ENCODE results near the gene CAMK2D. TPM values are rescaled to one million over a fixed set of nuclear protein-coding genes. Genes with fewer than 3 reads are reported as not detected.

Gene CAMK2D
- total RNA-seq, 2 experiments from 2014 or later = 29.9 to 32.9 TPM

- Histone ChIP-seq H3K4me1 (ENCODE audit: insufficient read depth, low read length) (no peaks in the 10 kb centered on the region), H3K36me3 (ENCODE audit: insufficient read depth, low read length) (no peaks in the 10 kb centered on the region), H3K9me3 (ENCODE audit: control insufficient read depth in 1 of 2, insufficient read depth in 1 of 2, low read length in 2 of 2) (no peaks in the 10 kb centered on the region), H3K27me3 (ENCODE audit: control insufficient read depth in 1 of 2, insufficient read depth in 2 of 2, low read length in 2 of 2) (no peaks in the 10 kb centered on the region), H3K4me3 (ENCODE audit: low read length) (no peak overlapping the region), H3K27ac (ENCODE audit: low read depth in 1 of 2, low read length in 2 of 2) (no peak overlapping the region)
- H3K4me3 Mint-ChIP-seq = no peak overlapping the region
- ChIA-PET CTCF (no interaction called here), POLR2A (no interaction called here)
- intact Hi-C loops (cut with DNase I, micrococcal nuclease) = no loop called here
- H3K27me3 Mint-ChIP-seq = no peaks in the 10 kb centered on the region
- DNase-seq = no peak
- no peaks in the 10 kb centered on the region for H3K36me3 Mint-ChIP-seq (ENCODE audit: low read depth)
- peaks cover 10% of the 10 kb centered on the region for H3K4me1 Mint-ChIP-seq (ENCODE audit: low read depth)
- ATAC-seq (ENCODE audit: poor library complexity) = no peak
- TF ChIP-seq CTCF (IDR thresholded peaks at IDR 0.05) = no peak
- no peak overlapping the region for H3K27ac Mint-ChIP-seq
- H3K9me3 Mint-ChIP-seq = no peaks in the 10 kb centered on the region
These were observed 322.9 kb downstream of the CAMK2D start for GRCh38 chr4:113438596-113438995.

GRCh38 chr4:113437129-113437528 lies 324.4 kb downstream of the CAMK2D start:
- H3K4me3 Mint-ChIP-seq = no peak overlapping the region
- CTCF ChIA-PET = interaction anchor here (0.5 kb wide), 1 partner anchor 701 kb away, joined by 3 read pairs; no protein-coding TSS in a partner anchor
- H3K27ac Mint-ChIP-seq = no peak overlapping the region
- no peak overlapping the region for H3K4me3 ChIP-seq (ENCODE audit: low read length)
- intact Hi-C loops (cut with DNase I, micrococcal nuclease) = no loop called here
- no peak for TF ChIP-seq CTCF (IDR thresholded peaks at IDR 0.05)
- POLR2A ChIA-PET = no interaction called here
- no peaks in the 10 kb centered on the region for H3K9me3 ChIP-seq (ENCODE audit: control insufficient read depth in 1 of 2, insufficient read depth in 1 of 2, low read length in 2 of 2)
- H3K4me1 ChIP-seq (ENCODE audit: insufficient read depth, low read length) = no peaks in the 10 kb centered on the region
- H3K36me3 ChIP-seq (ENCODE audit: insufficient read depth, low read length) = no peaks in the 10 kb centered on the region
- no peak overlapping the region for H3K27ac ChIP-seq (ENCODE audit: low read depth in 1 of 2, low read length in 2 of 2)
- H3K27me3 Mint-ChIP-seq = peaks cover 5% of the 10 kb centered on the region
- H3K9me3 Mint-ChIP-seq = no peaks in the 10 kb centered on the region
- ATAC-seq (ENCODE audit: poor library complexity) = no peak
- H3K4me1 Mint-ChIP-seq (ENCODE audit: low read depth) = peaks cover 10% of the 10 kb centered on the region
- no peaks in the 10 kb centered on the region for H3K27me3 ChIP-seq (ENCODE audit: control insufficient read depth in 1 of 2, insufficient read depth in 2 of 2, low read length in 2 of 2)
- no peak for DNase-seq
- no peaks in the 10 kb centered on the region for H3K36me3 Mint-ChIP-seq (ENCODE audit: low read depth)

- Histone ChIP-seq H3K36me3 (ENCODE audit: insufficient read depth, low read length) (no peaks in the 10 kb centered on the region), H3K4me3 (ENCODE audit: low read length) (no peak overlapping the region), H3K9me3 (ENCODE audit: control insufficient read depth in 1 of 2, insufficient read depth in 1 of 2, low read length in 2 of 2) (no peaks in the 10 kb centered on the region), H3K27me3 (ENCODE audit: control insufficient read depth in 1 of 2, insufficient read depth in 2 of 2, low read length in 2 of 2) (no peaks in the 10 kb centered on the region), H3K4me1 (ENCODE audit: insufficient read depth, low read length) (no peaks in the 10 kb centered on the region), H3K27ac (ENCODE audit: low read depth in 1 of 2, low read length in 2 of 2) (no peak overlapping the region)
- H3K36me3 Mint-ChIP-seq (ENCODE audit: low read depth) = no peaks in the 10 kb centered on the region
- H3K4me1 Mint-ChIP-seq (ENCODE audit: low read depth) = peaks cover 10% of the 10 kb centered on the region
- POLR2A ChIA-PET = no interaction called here
- no peak overlapping the region for H3K27ac Mint-ChIP-seq
- H3K27me3 Mint-ChIP-seq = peaks cover 6% of the 10 kb centered on the region
- CTCF ChIA-PET = interaction anchor here (0.5 kb wide), 1 partner anchor 702 kb away, joined by 3 read pairs; no protein-coding TSS in a partner anchor
- ATAC-seq (ENCODE audit: poor library complexity) = no peak
- H3K4me3 Mint-ChIP-seq = no peak overlapping the region
- no peak for DNase-seq
- no peaks in the 10 kb centered on the region for H3K9me3 Mint-ChIP-seq
- TF ChIP-seq CTCF (IDR thresholded peaks at IDR 0.05) = no peak
- intact Hi-C loops (cut with DNase I, micrococcal nuclease) = no loop called here
These were observed 325.2 kb downstream of the CAMK2D start for GRCh38 chr4:113436360-113436759.

Data from CD4-positive, alpha-beta T cell (primary cell).